ENCODE measurements around the gene TRRAP.

DNA sequence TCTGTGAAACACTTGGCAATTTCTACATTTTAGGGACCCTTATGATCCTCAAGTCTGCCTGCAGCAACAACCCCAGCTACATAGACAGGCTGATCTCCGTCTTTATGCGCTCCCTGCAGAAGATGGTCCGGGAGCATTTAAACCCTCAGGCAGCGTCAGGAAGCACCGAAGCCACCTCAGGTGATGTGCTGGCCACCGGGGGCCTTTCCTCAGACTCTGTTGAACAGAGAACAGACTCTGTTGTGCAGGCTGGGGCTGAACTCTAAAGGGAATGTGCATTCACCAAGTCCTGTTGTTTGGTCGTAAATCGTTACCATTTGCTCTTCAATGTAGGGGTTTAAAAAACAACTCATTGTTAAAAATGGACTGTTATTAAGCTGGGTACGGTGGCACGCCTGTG is 86.3 kb downstream of the TRRAP start:
- TF ChIP-seq, protein P1, sequence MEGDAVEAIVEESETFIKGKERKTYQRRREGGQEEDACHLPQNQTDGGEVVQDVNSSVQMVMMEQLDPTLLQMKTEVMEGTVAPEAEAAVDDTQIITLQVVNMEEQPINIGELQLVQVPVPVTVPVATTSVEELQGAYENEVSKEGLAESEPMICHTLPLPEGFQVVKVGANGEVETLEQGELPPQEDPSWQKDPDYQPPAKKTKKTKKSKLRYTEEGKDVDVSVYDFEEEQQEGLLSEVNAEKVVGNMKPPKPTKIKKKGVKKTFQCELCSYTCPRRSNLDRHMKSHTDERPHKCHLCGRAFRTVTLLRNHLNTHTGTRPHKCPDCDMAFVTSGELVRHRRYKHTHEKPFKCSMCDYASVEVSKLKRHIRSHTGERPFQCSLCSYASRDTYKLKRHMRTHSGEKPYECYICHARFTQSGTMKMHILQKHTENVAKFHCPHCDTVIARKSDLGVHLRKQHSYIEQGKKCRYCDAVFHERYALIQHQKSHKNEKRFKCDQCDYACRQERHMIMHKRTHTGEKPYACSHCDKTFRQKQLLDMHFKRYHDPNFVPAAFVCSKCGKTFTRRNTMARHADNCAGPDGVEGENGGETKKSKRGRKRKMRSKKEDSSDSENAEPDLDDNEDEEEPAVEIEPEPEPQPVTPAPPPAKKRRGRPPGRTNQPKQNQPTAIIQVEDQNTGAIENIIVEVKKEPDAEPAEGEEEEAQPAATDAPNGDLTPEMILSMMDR (conservative IDR thresholded peaks at IDR 0.05) = no peak
- TF ChIP-seq EZH2 (IDR thresholded peaks at IDR 0.05; ENCODE audit: low read depth) = no peak
